ENCODE data around the gene EXOSC10. TPM values are rescaled to one million over a fixed set of nuclear protein-coding genes. Genes with fewer than 3 reads are reported as not detected.

EXOSC10 gene
- total and polyA plus RNA-seq, 2 of the 4 experiments (the other 2 are of a cell fraction) = 64.5 to 66.0 TPM

GRCh38 chr1:11062965-11063401, 36.7 kb downstream of the EXOSC10 start:
- H3K4ac ChIP-seq (ENCODE audit: low read depth, low read length) = no peak overlapping the region
- BruUV-seq (replicated peaks) = no TSS peak
- H2AK5ac ChIP-seq (ENCODE audit: low read depth, low read length) = no peak overlapping the region
- no peak overlapping the region for H3K18ac ChIP-seq (ENCODE audit: low read depth, low read length)
- H2AK9ac ChIP-seq (replicated peaks; ENCODE audit: low read depth, low read length, poor library complexity) = no peak overlapping the region
- H3K9me3 ChIP-seq (ENCODE audit: control insufficient read depth, insufficient read depth, low read length) = no peaks in the 10 kb centered on the region
- no peak overlapping the region for H3K9ac ChIP-seq (ENCODE audit: low read depth, low read length)
- in situ Hi-C loops (cut with MboI; ENCODE audit: low sequenced_read_pairs) (no loop called here), dilution Hi-C loops (cut with HindIII; ENCODE audit: low sequenced_read_pairs, unreplicated experiment) (no loop called here), intact Hi-C loops (cut with micrococcal nuclease) (no loop called here)
- DNase-seq (no peak), ATAC-seq (ENCODE audit: low read depth) (no peak)
- no peak overlapping the region for H4K8ac ChIP-seq (ENCODE audit: low read depth in 2 of 2, low read length in 2 of 2)
- no peak overlapping the region for H3K4me2 ChIP-seq (ENCODE audit: low read depth, low read length)
- TF ChIP-seq SMC3 (IDR thresholded peaks at IDR 0.05; ENCODE audit: low read depth, low read length) (no peak), MAFK (IDR thresholded peaks at IDR 0.05; ENCODE audit: low read depth, low read length) (no peak), CHD1 (IDR thresholded peaks at IDR 0.05; ENCODE audit: low read depth, low read length) (no peak), CTCF (conservative IDR thresholded peaks at IDR 0.05; ENCODE audit: low read depth, low read length) (no peak), RAD21 (IDR thresholded peaks at IDR 0.05; ENCODE audit: low read length) (no peak), POLR2A (IDR thresholded peaks at IDR 0.05; ENCODE audit: low read depth, low read length) (no peak), MXI1 (IDR thresholded peaks at IDR 0.05; ENCODE audit: borderline replicate concordance, low read depth, low read length) (no peak), CEBPB (IDR thresholded peaks at IDR 0.05; ENCODE audit: low read depth, low read length) (no peak), MAZ (IDR thresholded peaks at IDR 0.05; ENCODE audit: borderline replicate concordance, low read depth, low read length) (no peak), RFX5 (IDR thresholded peaks at IDR 0.05; ENCODE audit: low read depth, low read length) (no peak), BHLHE40 (IDR thresholded peaks at IDR 0.05; ENCODE audit: low read depth, low read length) (no peak), USF2 (IDR thresholded peaks at IDR 0.05; ENCODE audit: low read depth, low read length) (no peak), RCOR1 (IDR thresholded peaks at IDR 0.05; ENCODE audit: insufficient replicate concordance, low read length) (no peak), ELK1 (IDR thresholded peaks at IDR 0.05; ENCODE audit: borderline replicate concordance, low read depth, low read length) (no peak), NFE2L2 (IDR thresholded peaks at IDR 0.05; ENCODE audit: low read depth, low read length) (no peak), FOS (IDR thresholded peaks at IDR 0.05; ENCODE audit: low read depth, low read length) (no peak)
- no peak overlapping the region for H3K14ac ChIP-seq (replicated peaks; ENCODE audit: low read depth, low read length)
- H2BK5ac ChIP-seq (ENCODE audit: low read depth, low read length, poor library complexity, severe bottlenecking) = no peak overlapping the region
- H3K27ac ChIP-seq (ENCODE audit: insufficient read depth, low read length) = no peak overlapping the region
- H3K23ac ChIP-seq (ENCODE audit: low read depth, low read length) = no peak overlapping the region
- no peaks in the 10 kb centered on the region for H4K20me1 ChIP-seq (ENCODE audit: insufficient read depth, low read length)
- 100% methylated on average over 1 of the region's 3 CpGs; no CpG with 5 or more reads in 1 of the 2 experiments for WGBS, 2 experiments (ENCODE audit: extremely low coverage in 2 of 2, insufficient read length in 1 of 2)
- ChIA-PET POLR2A (ENCODE audit: unreplicated experiment) (no interaction called here), CTCF (no interaction called here)
- no peak overlapping the region for H3K56ac ChIP-seq (ENCODE audit: extremely low read depth, insufficient read depth, low read length)
- H3K4me1 ChIP-seq (ENCODE audit: control insufficient read depth, insufficient read depth, low read length) = peaks cover 8% of the 10 kb centered on the region
- H3K4me3 ChIP-seq (ENCODE audit: insufficient read depth, low read depth, low read length) = no peak overlapping the region
- H4K91ac ChIP-seq (ENCODE audit: insufficient read depth, low read depth, low read length) = no peak overlapping the region
- no peaks in the 10 kb centered on the region for H3K27me3 ChIP-seq (ENCODE audit: control insufficient read depth, insufficient read depth, low read length)
- H2AFZ ChIP-seq (replicated peaks; ENCODE audit: low read length, poor library complexity) = no peak overlapping the region
- no peak overlapping the region for H2BK20ac ChIP-seq (ENCODE audit: low read depth, low read length)
- peaks cover 28 to 36% of the 10 kb centered on the region in 2 experiments for H3K79me1 ChIP-seq (ENCODE audit: low read depth in 1 of 2, low read length in 2 of 2)
- H3K9me1 ChIP-seq (ENCODE audit: insufficient read depth, low read length) = peaks cover 6% of the 10 kb centered on the region; the same call in 1 of the 2 replicates
- H4K5ac ChIP-seq (ENCODE audit: low read depth, low read length) = no peak overlapping the region
- H3K36me3 ChIP-seq (ENCODE audit: control insufficient read depth, insufficient read depth, low read length) = peaks cover 32% of the 10 kb centered on the region
- no peak overlapping the region for H2BK15ac ChIP-seq (ENCODE audit: low read depth, low read length)
- H2BK120ac ChIP-seq (ENCODE audit: low read depth, low read length) = no peak overlapping the region

All from IMR-90 (cell line).